Vagina (tissue), 2 donors: ENCODE data around the gene CLIC5.

Experiments
- CTCF ChIP-seq, 3 experiments: fragments of 450-650 bp in 2 of 3; fragments of 200-600 bp in 1 of 3; sonication (generic) in 1 of 3; IDR thresholded peaks; one replicate each; pipeline ENCODE4 v1.5.1; 2017 to 2019; ENCODE audit warnings: antibody characterized with exemption in 3 of 3, mild to moderate bottlenecking in 2 of 3, moderate library complexity in 2 of 3
- POLR2A ChIP-seq, 2 donors: fragments of 450-650 bp; IDR thresholded peaks; one replicate each; pipeline ENCODE4 v1.6.1; 2017; ENCODE audit warnings: antibody characterized with exemption in 2 of 2, mild to moderate bottlenecking in 2 of 2, moderate library complexity in 2 of 2
- POLR2AphosphoS5 ChIP-seq, 2 donors: sonication (generic); formaldehyde crosslinking; IDR thresholded peaks; one replicate each; pipeline ENCODE4 v1.9.0; 2017; ENCODE audit warnings: antibody characterized with exemption in 2 of 2, mild to moderate bottlenecking in 2 of 2, low read depth in 1 of 2; ENCODE audit not compliant: insufficient read depth in 1 of 2

GRCh38 chr6:45877970-45878590 is 137.6 kb downstream of the CLIC5 start:
- TF ChIP-seq CTCF (IDR thresholded peaks at IDR 0.05), result no peak
- TF ChIP-seq POLR2A (IDR thresholded peaks at IDR 0.05), result no peak
- no peak for TF ChIP-seq POLR2AphosphoS5 (IDR thresholded peaks at IDR 0.05; ENCODE audit: insufficient read depth in 1 of 2, low read depth in 1 of 2)
